WI38 (cell line): ENCODE data around the gene CPT2.

ENCODE experiments used
- H3K4me3 ChIP-seq: 2 replicates; pipeline ENCODE4 v1.5.1; 2011; ENCODE audit warnings: low read depth, mild to moderate bottlenecking, control low read depth, low read length
- TF ChIP-seq, protein P1 (sequence below): IDR thresholded peaks from 2 replicates; pipeline ENCODE4 v1.5.1; 2012; ENCODE audit warnings: low read depth, mild to moderate bottlenecking, control low read depth, low read length

CPT2 gene

DNA sequence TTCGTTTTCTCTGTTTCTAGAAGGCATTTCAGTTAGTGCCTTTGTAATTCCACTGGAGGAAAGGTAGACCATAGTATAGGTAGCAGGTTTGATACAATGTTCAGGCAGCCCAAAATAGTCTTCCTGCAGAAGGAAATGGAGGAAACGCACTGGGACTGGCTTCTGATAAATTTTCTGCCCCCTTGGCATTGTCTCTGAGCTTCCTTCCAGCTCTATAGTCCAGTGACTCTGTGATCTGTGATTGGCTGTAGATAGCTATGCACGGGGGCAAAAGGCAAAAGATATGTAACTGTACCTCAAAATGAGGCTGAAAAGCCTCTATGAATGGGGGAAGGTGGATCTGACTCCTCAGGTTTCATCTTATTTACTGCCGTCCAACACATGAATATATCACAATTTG lies 47.5 kb downstream of the CPT2 start:
- TF ChIP-seq, protein P1, sequence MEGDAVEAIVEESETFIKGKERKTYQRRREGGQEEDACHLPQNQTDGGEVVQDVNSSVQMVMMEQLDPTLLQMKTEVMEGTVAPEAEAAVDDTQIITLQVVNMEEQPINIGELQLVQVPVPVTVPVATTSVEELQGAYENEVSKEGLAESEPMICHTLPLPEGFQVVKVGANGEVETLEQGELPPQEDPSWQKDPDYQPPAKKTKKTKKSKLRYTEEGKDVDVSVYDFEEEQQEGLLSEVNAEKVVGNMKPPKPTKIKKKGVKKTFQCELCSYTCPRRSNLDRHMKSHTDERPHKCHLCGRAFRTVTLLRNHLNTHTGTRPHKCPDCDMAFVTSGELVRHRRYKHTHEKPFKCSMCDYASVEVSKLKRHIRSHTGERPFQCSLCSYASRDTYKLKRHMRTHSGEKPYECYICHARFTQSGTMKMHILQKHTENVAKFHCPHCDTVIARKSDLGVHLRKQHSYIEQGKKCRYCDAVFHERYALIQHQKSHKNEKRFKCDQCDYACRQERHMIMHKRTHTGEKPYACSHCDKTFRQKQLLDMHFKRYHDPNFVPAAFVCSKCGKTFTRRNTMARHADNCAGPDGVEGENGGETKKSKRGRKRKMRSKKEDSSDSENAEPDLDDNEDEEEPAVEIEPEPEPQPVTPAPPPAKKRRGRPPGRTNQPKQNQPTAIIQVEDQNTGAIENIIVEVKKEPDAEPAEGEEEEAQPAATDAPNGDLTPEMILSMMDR, result no peak
- H3K4me3 ChIP-seq, result no peak overlapping the region

DNA sequence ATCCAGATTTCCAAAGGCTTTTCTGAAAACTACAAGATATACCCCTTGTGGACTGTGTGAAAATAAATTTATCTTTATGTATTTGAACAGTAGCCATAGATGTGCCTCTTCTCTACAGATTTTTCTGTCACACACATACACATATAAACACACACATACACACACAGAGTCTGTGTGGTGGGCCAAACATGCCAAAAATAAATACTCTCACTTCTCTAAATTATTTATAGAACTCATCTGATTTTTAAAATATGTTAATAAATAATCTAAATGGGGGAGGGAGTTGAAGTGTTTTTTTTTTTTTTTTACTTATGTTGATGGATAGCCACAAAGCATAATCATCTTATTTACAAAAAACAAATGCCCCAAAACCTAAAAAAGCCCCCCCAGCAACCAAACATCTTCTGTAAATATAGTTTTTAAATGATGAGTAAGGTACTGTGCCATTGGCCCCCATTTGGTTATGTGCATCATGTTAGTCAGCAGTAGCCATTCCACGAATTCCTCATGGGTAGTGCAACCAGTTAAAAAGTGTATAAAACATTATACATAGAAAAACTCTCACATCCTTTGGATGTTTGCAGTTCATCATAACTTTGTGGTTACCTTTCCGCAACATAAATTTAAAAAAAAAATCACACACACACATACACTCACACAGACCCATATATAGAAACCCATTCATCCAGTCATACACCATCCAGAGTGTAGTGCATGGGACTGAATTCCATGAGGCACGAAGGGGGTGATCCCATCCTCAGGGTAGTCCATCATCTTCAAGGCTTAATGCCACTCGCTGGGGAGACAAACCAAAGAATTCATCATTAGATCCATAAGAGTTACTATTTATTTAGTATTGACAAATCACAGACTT lies 49.9 kb downstream of the CPT2 start:
- TF ChIP-seq, protein P1, result no peak
- no peak overlapping the region for H3K4me3 ChIP-seq

DNA sequence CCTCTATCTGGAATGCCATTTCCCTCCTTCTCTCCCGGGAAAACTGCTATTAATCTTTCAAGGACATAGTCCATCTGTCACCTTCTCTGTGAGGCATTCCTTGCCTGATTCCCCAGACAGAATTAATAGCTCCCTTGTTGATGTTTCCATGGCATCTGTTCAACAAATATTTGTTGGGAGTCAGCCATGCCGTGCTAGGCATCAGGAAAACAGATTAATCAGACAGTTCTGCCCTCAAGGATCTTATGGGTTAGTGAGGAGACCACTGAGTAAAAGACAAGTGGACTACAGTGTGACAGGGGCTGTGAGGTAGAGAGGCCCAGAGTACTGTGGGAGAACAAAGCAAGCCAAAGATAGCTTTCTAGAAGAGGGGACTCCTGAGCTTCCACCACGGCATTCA lies 53.1 kb downstream of the CPT2 start:
- TF ChIP-seq, protein P1, result no peak
- no peak overlapping the region for H3K4me3 ChIP-seq

DNA sequence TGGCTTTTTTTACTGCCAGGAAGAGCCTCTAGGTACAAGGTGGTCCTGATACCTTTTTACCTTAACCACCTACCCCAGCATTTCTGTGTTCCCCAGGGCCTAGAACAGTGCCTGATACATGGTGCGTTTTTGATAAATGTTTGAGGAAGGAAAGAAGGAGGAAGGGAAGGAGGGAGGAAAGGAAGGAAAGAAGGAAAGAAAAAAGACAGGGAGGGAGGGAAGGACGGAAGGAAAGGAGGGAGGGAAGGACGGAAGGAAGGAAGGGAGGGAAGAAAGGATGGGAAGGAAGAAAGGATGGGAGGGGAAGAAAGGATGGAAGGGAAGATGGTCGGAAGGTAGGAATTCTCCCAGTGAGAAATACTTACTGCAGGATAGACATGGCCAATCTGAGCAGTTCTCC lies 53.7 kb downstream of the CPT2 start:
- TF ChIP-seq, protein P1, result no peak
- no peak overlapping the region for H3K4me3 ChIP-seq

DNA sequence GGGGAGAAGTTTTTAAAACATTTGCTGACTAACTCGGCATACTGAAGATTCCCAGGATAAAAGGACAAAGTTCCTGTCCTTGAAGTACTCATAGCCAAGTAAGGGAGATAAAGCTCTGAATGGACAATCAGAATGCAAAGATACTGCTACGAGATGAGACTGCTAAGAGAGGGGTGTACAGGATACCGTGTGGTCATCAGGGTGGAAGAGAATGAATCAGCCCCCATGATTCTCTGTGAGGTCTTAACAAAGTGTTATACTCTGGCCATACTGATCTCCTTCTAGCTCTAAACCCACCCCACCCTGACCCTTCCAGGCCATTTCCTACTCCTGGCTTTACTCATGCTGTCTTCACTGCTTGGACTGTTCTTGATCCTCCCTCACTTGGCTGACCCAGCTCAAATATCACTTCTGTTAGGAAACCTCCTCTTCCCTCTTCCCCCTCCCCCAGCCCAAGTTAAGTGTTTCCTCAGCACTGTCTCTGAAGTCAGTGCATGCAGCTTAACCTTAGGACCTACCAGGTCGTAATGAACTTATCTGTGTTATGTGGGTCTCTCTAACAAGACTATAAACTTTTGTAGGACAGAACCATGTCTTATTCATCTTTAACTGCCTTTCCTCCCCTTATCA lies 57.5 kb downstream of the CPT2 start:
- TF ChIP-seq, protein P1, result no peak
- H3K4me3 ChIP-seq, result no peak overlapping the region

DNA sequence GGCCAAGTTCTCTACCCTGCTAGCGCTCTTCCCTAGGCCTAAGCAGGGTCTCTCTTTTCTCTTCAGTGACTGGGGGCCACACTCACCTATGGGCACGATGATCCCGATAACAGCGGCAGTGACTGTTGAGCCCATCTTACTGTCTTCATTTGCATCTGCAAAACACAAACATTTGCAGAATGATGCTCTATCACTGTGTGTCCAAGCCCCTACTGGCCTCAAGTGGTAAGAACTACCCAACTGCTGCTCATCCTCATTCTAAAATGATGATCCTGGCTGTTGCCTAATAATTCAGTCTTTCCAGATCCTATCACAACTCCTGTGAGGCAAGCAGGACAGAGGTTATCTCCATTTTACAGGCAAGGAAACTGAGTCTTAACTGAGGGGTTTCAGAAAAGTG lies 58.4 kb downstream of the CPT2 start:
- no peak overlapping the region for H3K4me3 ChIP-seq
- TF ChIP-seq, protein P1, result 0 out of 2 replicates have a peak, but pooled peaks have one; percentile 16
